Large intestine (tissue), 3 donors: Measurements from ENCODE around the gene FOXK2. TPM values are rescaled to one million over a fixed set of nuclear protein-coding genes. Genes with fewer than 3 reads are reported as not detected.
"Not testable (repeated sequence)": the region's sequence is repeated elsewhere in the genome, so short reads cannot be mapped to it uniquely, and the experiment has no call there.

Source experiments
- DNase-seq, 2 donors: peaks; one replicate each; pipeline versions ENCODE4 v3.0.0 to v3.0.0-alpha.2; 2013
- H3K27ac ChIP-seq: one replicate; pipeline ENCODE4 v1.5.1; 2013; ENCODE audit warnings: low read length
- H3K27me3 ChIP-seq: 2 replicates; pipeline ENCODE4 v1.6.1; 2013; ENCODE audit warnings: low read length; ENCODE audit not compliant: control insufficient read depth, insufficient read depth
- H3K36me3 ChIP-seq: 2 replicates; pipeline ENCODE4 v1.6.1; 2013; ENCODE audit warnings: low read length; ENCODE audit not compliant: control insufficient read depth, insufficient read depth
- H3K4me1 ChIP-seq: one replicate; pipeline ENCODE4 v1.6.1; 2013; ENCODE audit warnings: low read length; ENCODE audit not compliant: control insufficient read depth, insufficient read depth
- H3K4me3 ChIP-seq: one replicate; pipeline ENCODE4 v1.5.1; 2013; ENCODE audit warnings: low read length
- H3K9me3 ChIP-seq: one replicate; pipeline ENCODE4 v1.6.1; 2013; ENCODE audit warnings: mild to moderate bottlenecking, low read depth, low read length, moderate library complexity; ENCODE audit not compliant: control insufficient read depth
- WGBS: methylation state at CpG from one replicate; pipeline ENCODE4 v1.1.5; 2013; ENCODE audit warnings: low lambda C conversion rate; ENCODE audit not compliant: insufficient coverage; 5-methylcytosine and 5-hydroxymethylcytosine counted together
- polyA plus RNA-seq: library from polyadenylated mRNA; unstranded; fragments of 120-200 nt; gene quantifications from one replicate; pipeline ENCODE4 v1.2.1, GENCODE V29; 2013

FOXK2 gene
- polyA plus RNA-seq, 1 donor = 29.7 TPM

DNA sequence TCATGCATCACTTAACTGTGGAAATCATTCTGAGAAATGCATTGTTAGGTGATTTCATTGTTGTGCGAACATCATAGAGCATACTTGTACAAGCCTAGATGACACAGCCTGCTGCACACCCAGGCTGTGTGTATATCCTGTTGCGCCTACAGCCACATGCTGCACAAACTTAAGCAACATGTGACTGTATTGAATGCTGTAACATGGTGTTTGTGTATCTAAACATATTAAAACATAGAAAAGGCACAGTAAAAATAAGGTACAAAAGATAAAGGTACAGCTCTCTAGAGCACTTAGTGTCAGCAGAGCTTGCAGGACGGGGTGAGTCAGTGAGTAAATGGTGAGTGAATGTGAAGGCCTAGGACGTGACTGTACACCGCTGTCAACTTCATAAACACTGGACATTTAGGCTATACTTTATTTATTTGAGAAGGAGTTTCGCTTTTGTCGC lies 11.9 kb downstream of the FOXK2 start:
- Histone ChIP-seq H3K4me3 (no peak overlapping the region), H3K36me3 (no peaks in the 10 kb centered on the region), H3K4me1 (no peaks in the 10 kb centered on the region), H3K9me3 (no peaks in the 10 kb centered on the region), H3K27me3 (no peaks in the 10 kb centered on the region), H3K27ac (no peak overlapping the region)
- no CpG with 5 or more reads among the region's 7 CpGs for WGBS
- DNase-seq = no peak

DNA sequence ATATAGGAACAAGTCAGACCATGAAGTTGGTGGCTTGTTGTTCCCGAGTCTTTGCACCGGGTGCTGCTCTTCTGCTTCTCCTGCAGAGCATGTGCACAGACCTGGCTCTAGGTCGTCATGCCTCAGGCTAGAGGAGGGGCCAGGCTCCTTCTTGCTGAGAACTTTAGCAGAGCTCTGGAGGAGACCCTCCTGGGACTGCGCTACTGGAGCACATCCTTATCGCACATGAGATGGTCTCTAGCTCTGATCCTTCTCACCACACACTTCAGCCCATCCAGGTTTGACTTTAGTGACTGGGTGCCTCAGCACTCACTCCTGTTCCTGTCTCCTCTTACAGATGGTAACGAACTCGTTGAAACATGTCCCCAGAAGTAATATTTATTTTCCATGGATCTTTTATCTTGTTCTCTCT lies 14.9 kb downstream of the FOXK2 start:
- WGBS = 60% methylated on average over 1 of the region's 7 CpGs
- Histone ChIP-seq H3K9me3 (no peaks in the 10 kb centered on the region), H3K27me3 (no peaks in the 10 kb centered on the region), H3K4me3 (no peak overlapping the region), H3K36me3 (no peaks in the 10 kb centered on the region), H3K27ac (no peak overlapping the region), H3K4me1 (no peaks in the 10 kb centered on the region)
- DNase-seq = no peak

DNA sequence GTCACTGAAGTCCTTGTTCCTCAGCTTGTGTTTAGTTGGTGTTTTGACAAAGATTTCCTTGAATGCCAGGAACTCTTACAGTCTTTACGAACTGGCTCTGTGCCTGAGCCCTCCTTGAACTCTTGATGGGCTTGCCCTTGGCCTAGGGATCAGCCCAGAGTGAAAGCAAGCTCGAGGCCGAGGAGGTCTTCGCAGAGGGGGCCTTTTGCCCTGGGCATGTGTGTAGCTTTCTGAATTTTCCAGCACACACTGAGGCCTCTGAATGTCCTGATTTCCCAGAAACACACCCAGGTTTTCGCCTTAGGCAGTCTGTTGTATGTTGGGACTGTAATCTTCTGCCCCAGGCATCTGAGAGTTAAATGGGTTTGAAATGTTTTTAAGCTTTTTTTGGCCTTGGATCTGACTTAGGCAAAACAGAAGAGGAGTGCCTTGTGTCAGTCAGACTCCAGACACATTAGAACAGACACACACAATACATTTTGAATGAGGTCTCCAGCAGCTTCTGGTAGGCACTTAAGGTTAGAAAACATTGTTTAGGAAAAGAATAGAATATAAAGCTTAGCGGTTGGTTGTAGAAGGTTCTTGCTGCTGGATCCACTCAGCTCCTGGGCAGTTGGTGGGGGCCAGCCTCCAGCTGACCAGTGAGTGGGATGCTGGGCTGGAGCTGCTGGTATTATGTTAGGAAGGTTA lies 17.1 kb downstream of the FOXK2 start:
- peak overlapping the region; percentile 19 for H3K27ac ChIP-seq
- H3K4me3 ChIP-seq = no peak overlapping the region
- no peaks in the 10 kb centered on the region for H3K4me1 ChIP-seq
- H3K9me3 ChIP-seq = no peaks in the 10 kb centered on the region
- H3K36me3 ChIP-seq = peaks cover 3% of the 10 kb centered on the region
- WGBS = no CpG with 5 or more reads among the region's 6 CpGs
- no peak for DNase-seq
- no peaks in the 10 kb centered on the region for H3K27me3 ChIP-seq

DNA sequence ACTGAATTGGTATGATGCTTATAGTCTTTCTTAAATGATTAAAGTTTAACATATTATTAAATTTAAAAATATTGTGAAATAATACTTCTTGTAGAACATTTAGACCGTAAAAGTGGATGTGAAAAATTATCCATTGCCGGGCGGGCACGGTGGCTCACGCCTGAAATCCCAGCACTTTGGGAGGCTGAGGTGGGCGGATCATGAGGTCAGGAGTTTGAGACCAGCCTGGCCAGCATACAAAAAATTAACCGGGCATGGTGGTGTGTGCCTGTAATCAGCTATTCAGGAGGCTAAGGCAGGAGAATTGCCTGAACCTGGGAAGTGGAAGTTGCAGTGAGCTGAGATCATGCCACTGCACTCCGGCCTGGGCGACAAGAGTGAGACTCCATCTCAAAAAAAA lies 17.7 kb downstream of the FOXK2 start:
- H3K4me3 ChIP-seq, H3K27me3 ChIP-seq, DNase-seq, H3K9me3 ChIP-seq, H3K4me1 ChIP-seq, H3K36me3 ChIP-seq: not testable (repeated sequence)
- WGBS = no CpG with 5 or more reads among the region's 9 CpGs
- H3K27ac ChIP-seq = peak overlapping the region; percentile 19

DNA sequence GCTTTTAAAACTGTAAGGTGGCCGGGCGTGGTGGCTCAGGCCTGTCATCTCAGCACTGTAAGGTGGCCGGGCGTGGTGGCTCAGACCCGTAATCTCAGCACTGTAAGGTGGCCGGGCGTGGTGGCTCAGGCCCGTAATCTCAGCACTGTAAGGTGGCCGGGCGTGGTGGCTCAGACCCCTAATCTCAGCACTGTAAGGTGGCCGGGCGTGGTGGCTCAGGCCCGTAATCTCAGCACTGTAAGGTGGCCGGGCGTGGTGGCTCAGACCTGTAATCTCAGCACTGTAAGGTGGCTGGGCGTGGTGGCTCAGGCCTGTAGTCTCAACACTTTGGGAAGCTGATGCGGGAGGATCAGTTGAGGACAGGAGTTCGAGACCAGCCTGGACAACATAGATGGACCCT lies 19.5 kb downstream of the FOXK2 start:
- H3K4me1 ChIP-seq, H3K27ac ChIP-seq, H3K9me3 ChIP-seq, H3K36me3 ChIP-seq, DNase-seq, H3K4me3 ChIP-seq, H3K27me3 ChIP-seq: not testable (repeated sequence)
- no CpG with 5 or more reads among the region's 18 CpGs for WGBS

DNA sequence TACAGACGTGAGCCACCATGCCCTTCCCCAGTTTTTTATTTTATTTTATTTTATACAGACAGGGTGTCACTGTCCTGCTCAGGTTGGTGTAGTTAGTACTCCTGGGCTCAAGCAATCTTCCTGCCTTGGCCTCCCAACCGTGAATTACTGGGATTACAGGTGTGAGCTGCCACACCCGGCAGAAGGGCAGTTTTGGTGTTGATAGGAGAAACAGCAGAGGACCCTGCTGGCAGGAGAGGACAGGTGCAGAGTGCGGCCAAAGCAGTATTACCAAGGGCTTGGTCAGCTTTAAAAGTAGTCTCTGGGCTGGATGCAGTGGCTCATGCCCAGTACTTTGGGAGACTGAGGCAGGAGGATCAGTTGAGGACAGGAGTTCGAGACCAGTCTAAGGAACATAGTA lies 22.9 kb downstream of the FOXK2 start:
- WGBS = 100% methylated on average over 1 of the region's 5 CpGs

DNA sequence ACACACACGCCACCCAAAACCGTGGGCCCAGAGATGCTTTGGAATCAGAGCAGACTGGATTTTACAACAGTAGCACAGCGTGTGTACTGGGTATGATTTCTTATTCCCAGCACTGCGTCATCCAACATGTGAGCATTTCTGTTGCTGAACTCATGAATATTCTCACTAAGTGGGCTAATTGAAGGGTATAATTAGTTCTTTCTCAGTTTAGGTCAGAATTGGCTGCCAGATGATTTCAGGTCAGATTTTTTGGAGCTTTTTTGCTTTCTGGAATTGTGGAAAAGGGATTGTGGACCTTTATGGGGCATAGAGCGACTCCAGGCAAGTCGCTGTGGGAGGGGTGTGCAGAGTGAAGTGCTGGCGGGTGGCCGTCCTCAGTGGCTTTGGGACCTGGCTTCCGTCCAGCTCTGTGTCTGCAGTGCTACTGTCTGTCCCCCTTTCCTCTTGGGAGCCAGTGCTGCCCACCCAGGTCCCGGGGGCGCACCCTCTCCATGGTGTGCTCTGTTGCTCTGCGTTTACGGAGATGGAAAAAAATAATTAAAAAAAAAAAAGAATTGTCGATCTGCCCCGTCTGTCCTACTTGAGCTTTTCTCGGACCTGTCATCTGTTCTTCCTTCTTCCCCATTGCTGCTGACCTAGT lies 25.0 kb downstream of the FOXK2 start:
- H3K27me3 ChIP-seq = no peaks in the 10 kb centered on the region
- WGBS = no CpG with 5 or more reads among the region's 16 CpGs
- H3K4me3 ChIP-seq = no peak overlapping the region
- no peaks in the 10 kb centered on the region for H3K9me3 ChIP-seq
- no peak for DNase-seq
- H3K36me3 ChIP-seq = peaks cover 3% of the 10 kb centered on the region
- H3K4me1 ChIP-seq = peaks cover 7% of the 10 kb centered on the region
- H3K27ac ChIP-seq = peak overlapping the region; percentile 21

More for the DNA sequence above, 22.9 kb downstream of the FOXK2 start:
- no peak for DNase-seq
- Histone ChIP-seq H3K4me1 (no peaks in the 10 kb centered on the region), H3K9me3 (no peaks in the 10 kb centered on the region), H3K27me3 (no peaks in the 10 kb centered on the region), H3K4me3 (no peak overlapping the region), H3K27ac (no peak overlapping the region), H3K36me3 (peaks cover 3% of the 10 kb centered on the region)

DNA sequence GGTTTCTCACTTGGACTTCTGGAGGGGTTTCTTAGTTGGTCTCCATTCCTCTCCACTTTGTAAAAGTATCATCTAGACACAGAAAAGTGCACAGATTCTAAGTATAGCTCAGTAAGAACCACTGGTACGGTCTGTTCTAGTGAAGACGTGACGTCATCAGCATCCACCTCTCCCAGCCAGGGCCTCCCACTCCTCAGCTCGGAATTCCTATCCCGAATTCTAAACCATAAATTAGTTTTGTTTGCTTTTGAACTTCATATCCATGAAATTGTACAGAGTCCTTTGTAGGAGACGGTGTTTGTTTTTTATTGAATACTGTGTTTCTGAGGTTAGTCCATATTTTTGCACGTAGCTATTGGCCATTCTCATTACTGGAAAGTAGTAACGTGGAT lies 25.5 kb downstream of the FOXK2 start:
- H3K4me3 ChIP-seq = no peak overlapping the region
- WGBS = 90% methylated on average over 3 of the region's 8 CpGs
- no peaks in the 10 kb centered on the region for H3K27me3 ChIP-seq
- DNase-seq = no peak
- peaks cover 3% of the 10 kb centered on the region for H3K36me3 ChIP-seq
- H3K4me1 ChIP-seq = peaks cover 7% of the 10 kb centered on the region
- H3K9me3 ChIP-seq = no peaks in the 10 kb centered on the region
- H3K27ac ChIP-seq = peak overlapping the region; percentile 21

DNA sequence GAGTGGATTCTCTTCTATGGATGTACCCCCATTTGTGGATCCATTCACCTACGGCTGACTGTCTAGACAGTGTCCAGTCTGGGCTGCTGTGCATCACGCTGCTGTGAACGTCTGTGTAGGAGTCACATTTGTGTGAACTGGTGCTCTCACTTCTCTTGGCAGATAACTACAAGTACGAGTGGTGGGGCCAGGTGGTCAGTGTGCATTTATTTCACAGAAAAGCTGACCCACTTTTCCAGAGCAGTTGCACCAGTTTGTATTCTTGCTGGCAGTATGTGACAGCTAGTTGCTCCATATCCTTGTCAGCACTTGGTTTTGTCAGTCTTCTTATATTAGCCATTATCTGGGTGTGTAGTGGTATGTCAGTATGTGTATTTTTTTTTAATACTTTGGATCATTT lies 28.4 kb downstream of the FOXK2 start:
- Histone ChIP-seq H3K27me3 (no peaks in the 10 kb centered on the region), H3K36me3 (no peaks in the 10 kb centered on the region), H3K9me3 (no peaks in the 10 kb centered on the region), H3K4me1 (peaks cover 11% of the 10 kb centered on the region), H3K4me3 (no peak overlapping the region), H3K27ac (no peak overlapping the region)
- no CpG with 5 or more reads among the region's 4 CpGs for WGBS
- DNase-seq = no peak

DNA sequence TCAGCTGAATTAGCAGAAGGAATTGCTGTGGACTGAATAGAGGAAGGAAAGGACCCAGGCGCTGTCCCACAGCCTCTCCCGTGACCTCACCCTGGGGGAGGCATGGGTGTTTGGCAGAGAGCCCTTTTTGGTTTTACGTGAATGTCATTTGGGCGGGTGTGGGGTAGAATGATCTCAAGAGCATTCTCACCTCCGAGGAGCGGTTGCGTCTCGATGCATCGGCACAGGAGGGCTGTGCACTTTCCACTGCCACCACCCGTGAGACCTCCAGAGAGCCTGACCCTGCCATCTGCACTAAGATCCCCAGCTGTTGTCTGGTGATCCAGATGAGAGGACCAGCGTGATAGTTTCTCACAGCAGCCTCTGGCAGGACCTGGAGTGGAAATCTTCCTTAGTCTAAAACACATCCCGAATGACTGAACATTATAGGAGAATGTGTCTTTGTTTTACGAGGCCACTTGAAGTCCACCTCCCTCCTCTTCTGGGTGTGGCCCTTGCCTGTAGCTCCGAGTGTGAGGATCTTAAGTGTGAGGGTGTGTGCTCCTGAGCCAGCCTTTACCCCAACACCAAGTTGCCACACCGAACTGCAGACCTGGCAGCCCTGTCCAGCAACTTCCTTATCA lies 29.3 kb downstream of the FOXK2 start:
- 67% methylated on average over 3 of the region's 15 CpGs for WGBS
- no peaks in the 10 kb centered on the region for H3K9me3 ChIP-seq
- no peak overlapping the region for H3K4me3 ChIP-seq
- H3K27ac ChIP-seq = no peak overlapping the region
- H3K4me1 ChIP-seq = peaks cover 11% of the 10 kb centered on the region
- H3K36me3 ChIP-seq = no peaks in the 10 kb centered on the region
- H3K27me3 ChIP-seq = no peaks in the 10 kb centered on the region
- no peak for DNase-seq
